Stimulated activated naive CD8-positive, alpha-beta T cell treated with anti-CD3 and anti-CD28 coated beads, Interleukin-15, Interleukin-2, amounts not matched to agents 100 ng/mL and 50 ng/mL, for 24 hours (primary cell): ENCODE data around the gene EID2.
A peak's percentile ranks its signal among the peaks of the same experiment; 100 is the strongest.

Experiments used
- H3K27ac Mint-ChIP-seq: one replicate; pipeline ENCODE4 v1.8.0; 2021; ENCODE audit warnings: mild to moderate bottlenecking, mixed read lengths
- H3K27me3 Mint-ChIP-seq: one replicate; pipeline ENCODE4 v1.8.0; 2021; ENCODE audit warnings: mixed read lengths
- H3K36me3 Mint-ChIP-seq: one replicate; pipeline ENCODE4 v1.8.0; 2021; ENCODE audit warnings: low read depth, mixed read lengths
- H3K4me1 Mint-ChIP-seq: one replicate; pipeline ENCODE4 v1.8.0; 2021; ENCODE audit warnings: low read depth, mixed read lengths
- H3K4me3 Mint-ChIP-seq: one replicate; pipeline ENCODE4 v1.8.0; 2021; ENCODE audit warnings: mild to moderate bottlenecking, mixed read lengths
- H3K9me3 Mint-ChIP-seq: one replicate; pipeline ENCODE4 v1.8.0; 2021; ENCODE audit warnings: mixed read lengths

The EID2 gene

GRCh38 chr19:39518458-39518857 is 21.5 kb downstream of the EID2 start:
- H3K4me1 Mint-ChIP-seq, result peaks cover 27% of the 10 kb centered on the region
- no peaks in the 10 kb centered on the region for H3K9me3 Mint-ChIP-seq
- H3K4me3 Mint-ChIP-seq, result no peak overlapping the region
- H3K36me3 Mint-ChIP-seq, result no peaks in the 10 kb centered on the region
- peaks cover 31% of the 10 kb centered on the region for H3K27me3 Mint-ChIP-seq
- H3K27ac Mint-ChIP-seq, result no peak overlapping the region

GRCh38 chr19:39517432-39517831 is 22.5 kb downstream of the EID2 start:
- Mint-ChIP-seq H3K27ac (no peak overlapping the region), H3K4me1 (peaks cover 27% of the 10 kb centered on the region), H3K9me3 (no peaks in the 10 kb centered on the region), H3K27me3 (peaks cover 39% of the 10 kb centered on the region), H3K4me3 (no peak overlapping the region), H3K36me3 (no peaks in the 10 kb centered on the region)

GRCh38 chr19:39516270-39516669 is 23.7 kb downstream of the EID2 start:
- no peaks in the 10 kb centered on the region for H3K9me3 Mint-ChIP-seq
- H3K4me1 Mint-ChIP-seq, result peaks cover 20% of the 10 kb centered on the region
- no peaks in the 10 kb centered on the region for H3K36me3 Mint-ChIP-seq
- H3K27me3 Mint-ChIP-seq, result peaks cover 45% of the 10 kb centered on the region
- peak overlapping the region; percentile 17 for H3K4me3 Mint-ChIP-seq
- H3K27ac Mint-ChIP-seq, result no peak overlapping the region

- peak overlapping the region; percentile 49 for H3K4me3 Mint-ChIP-seq
- H3K9me3 Mint-ChIP-seq, result no peaks in the 10 kb centered on the region
- peaks cover 45% of the 10 kb centered on the region for H3K27me3 Mint-ChIP-seq
- H3K27ac Mint-ChIP-seq, result no peak overlapping the region
- peaks cover 19% of the 10 kb centered on the region for H3K4me1 Mint-ChIP-seq
- H3K36me3 Mint-ChIP-seq, result no peaks in the 10 kb centered on the region
These were observed 24.3 kb downstream of the EID2 start for GRCh38 chr19:39515551-39516191.

- Mint-ChIP-seq H3K27ac (peak within 1 kb of the TSS; percentile 11), H3K4me1 (peaks cover 19% of the 10 kb centered on the region), H3K9me3 (no peaks in the 10 kb centered on the region), H3K4me3 (peak within 1 kb of the TSS; percentile 76), H3K27me3 (peaks cover 45% of the 10 kb centered on the region), H3K36me3 (no peaks in the 10 kb centered on the region)
These were observed 25.0 kb downstream of the EID2 start, which contains the start of gene SELENOV for GRCh38 chr19:39514840-39515550. SELENOV (plus strand) TSS chr19:39515139; CDS start chr19:39515213, 74 bp downstream.

- no peak overlapping the region for H3K4me3 Mint-ChIP-seq
- peaks cover 58% of the 10 kb centered on the region for H3K27me3 Mint-ChIP-seq
- H3K9me3 Mint-ChIP-seq, result no peaks in the 10 kb centered on the region
- no peaks in the 10 kb centered on the region for H3K36me3 Mint-ChIP-seq
- H3K4me1 Mint-ChIP-seq, result peaks cover 22% of the 10 kb centered on the region
- no peak overlapping the region for H3K27ac Mint-ChIP-seq
These were observed 27.0 kb downstream of the EID2 start for GRCh38 chr19:39512988-39513387.

- Mint-ChIP-seq H3K36me3 (no peaks in the 10 kb centered on the region), H3K4me3 (no peak overlapping the region), H3K9me3 (no peaks in the 10 kb centered on the region), H3K4me1 (peaks cover 15% of the 10 kb centered on the region), H3K27me3 (peaks cover 59% of the 10 kb centered on the region), H3K27ac (no peak overlapping the region)
These were observed 30.7 kb downstream of the EID2 start for GRCh38 chr19:39509233-39509632.

- no peak overlapping the region for H3K4me3 Mint-ChIP-seq
These were observed 31.3 kb downstream of the EID2 start for GRCh38 chr19:39508629-39509028.

GRCh38 chr19:39507715-39508364 is 32.1 kb downstream of the EID2 start:
- H3K4me3 Mint-ChIP-seq, result peak overlapping the region; percentile 81
- peak overlapping the region; percentile 71 for H3K27ac Mint-ChIP-seq
- H3K9me3 Mint-ChIP-seq, result no peaks in the 10 kb centered on the region
- H3K36me3 Mint-ChIP-seq, result no peaks in the 10 kb centered on the region
- peaks cover 57% of the 10 kb centered on the region for H3K27me3 Mint-ChIP-seq
- peaks cover 20% of the 10 kb centered on the region for H3K4me1 Mint-ChIP-seq

More at GRCh38 chr19:39508629-39509028, 31.3 kb downstream of the EID2 start:
- Mint-ChIP-seq H3K4me1 (peaks cover 15% of the 10 kb centered on the region), H3K27ac (no peak overlapping the region), H3K27me3 (peaks cover 59% of the 10 kb centered on the region), H3K9me3 (no peaks in the 10 kb centered on the region), H3K36me3 (no peaks in the 10 kb centered on the region)

- Mint-ChIP-seq H3K27me3 (peaks cover 53% of the 10 kb centered on the region), H3K36me3 (no peaks in the 10 kb centered on the region), H3K9me3 (no peaks in the 10 kb centered on the region), H3K27ac (no peak overlapping the region), H3K4me3 (peak overlapping the region; percentile 81), H3K4me1 (peaks cover 20% of the 10 kb centered on the region)
These were observed 32.8 kb downstream of the EID2 start for GRCh38 chr19:39506944-39507714.

GRCh38 chr19:39506598-39506943 is 33.4 kb downstream of the EID2 start:
- peaks cover 20% of the 10 kb centered on the region for H3K4me1 Mint-ChIP-seq
- H3K36me3 Mint-ChIP-seq, result no peaks in the 10 kb centered on the region
- H3K4me3 Mint-ChIP-seq, result peak overlapping the region; percentile 36
- no peak overlapping the region for H3K27ac Mint-ChIP-seq
- H3K27me3 Mint-ChIP-seq, result peaks cover 51% of the 10 kb centered on the region
- no peaks in the 10 kb centered on the region for H3K9me3 Mint-ChIP-seq

GRCh38 chr19:39502640-39503417 is 37.1 kb downstream of the EID2 start:
- peaks cover 32% of the 10 kb centered on the region for H3K4me1 Mint-ChIP-seq
- H3K9me3 Mint-ChIP-seq, result no peaks in the 10 kb centered on the region
- H3K4me3 Mint-ChIP-seq, result no peak overlapping the region
- H3K36me3 Mint-ChIP-seq, result no peaks in the 10 kb centered on the region
- peaks cover 67% of the 10 kb centered on the region for H3K27me3 Mint-ChIP-seq
- H3K27ac Mint-ChIP-seq, result no peak overlapping the region

GRCh38 chr19:39501340-39501739 is 38.6 kb downstream of the EID2 start:
- Mint-ChIP-seq H3K36me3 (no peaks in the 10 kb centered on the region), H3K27me3 (peaks cover 70% of the 10 kb centered on the region), H3K9me3 (no peaks in the 10 kb centered on the region), H3K4me3 (no peak overlapping the region), H3K4me1 (peaks cover 23% of the 10 kb centered on the region), H3K27ac (no peak overlapping the region)

- no peak overlapping the region for H3K27ac Mint-ChIP-seq
- peaks cover 66% of the 10 kb centered on the region for H3K27me3 Mint-ChIP-seq
- H3K4me3 Mint-ChIP-seq, result no peak overlapping the region
- H3K4me1 Mint-ChIP-seq, result peaks cover 21% of the 10 kb centered on the region
- H3K36me3 Mint-ChIP-seq, result no peaks in the 10 kb centered on the region
- no peaks in the 10 kb centered on the region for H3K9me3 Mint-ChIP-seq
These were observed 39.4 kb downstream of the EID2 start for GRCh38 chr19:39500543-39500942.
